Smooth muscle cell (in vitro differentiated cells): Measurements from ENCODE around the gene MYH14. TPM values are rescaled to one million over a fixed set of nuclear protein-coding genes. Genes with fewer than 3 reads are reported as not detected.
"Not testable (repeated sequence)": the region's sequence is repeated elsewhere in the genome, so short reads cannot be mapped to it uniquely, and the experiment has no call there.

Source experiments
- DNase-seq: peaks from one replicate; lab custom pipeline; 2025; ENCODE audit not compliant: unreplicated experiment; lab: John Stamatoyannopoulos, UW
- H2AFZ ChIP-seq: fragments of 200-600 bp; sonication (generic); 2 replicates; pipeline ENCODE4 v1.6.0; 2016; ENCODE audit warnings: antibody characterized with exemption, low read depth, mild to moderate bottlenecking
- H3F3A ChIP-seq: fragments of 200-600 bp; sonication (generic); 2 replicates; pipeline ENCODE4 v1.6.0; 2017; ENCODE audit warnings: antibody characterized with exemption, low read depth
- H3K27ac ChIP-seq: fragments of 200-600 bp; sonication (generic); 2 replicates; pipeline ENCODE4 v1.5.1; 2016; ENCODE audit warnings: low read depth, mild to moderate bottlenecking
- H3K27me3 ChIP-seq: fragments of 200-600 bp; sonication (generic); 2 replicates; pipeline ENCODE4 v1.6.1; 2016; ENCODE audit warnings: low read depth, mild to moderate bottlenecking
- H3K36me3 ChIP-seq: fragments of 200-600 bp; sonication (generic); 2 replicates; pipeline ENCODE4 v1.5.1; 2016; ENCODE audit warnings: low read depth
- H3K4me1 ChIP-seq: fragments of 200-600 bp; sonication (generic); 2 replicates; pipeline ENCODE4 v1.5.1; 2016; ENCODE audit warnings: low read depth
- H3K4me2 ChIP-seq: fragments of 200-600 bp; sonication (generic); 2 replicates; pipeline ENCODE4 v1.6.0; 2016; ENCODE audit warnings: mild to moderate bottlenecking
- H3K4me3 ChIP-seq: fragments of 200-600 bp; sonication (generic); 2 replicates; pipeline ENCODE4 v1.5.1; 2016; ENCODE audit warnings: mild to moderate bottlenecking
- H3K79me2 ChIP-seq: fragments of 200-600 bp; sonication (generic); 2 replicates; pipeline ENCODE4 v1.6.0; 2016; ENCODE audit warnings: low read depth, mild to moderate bottlenecking
- H3K9ac ChIP-seq: fragments of 200-600 bp; sonication (generic); 2 replicates; pipeline ENCODE4 v1.6.0; 2016; ENCODE audit warnings: low read depth
- H3K9me3 ChIP-seq: fragments of 200-600 bp; sonication (generic); replicated peaks from 2 replicates; pipeline ENCODE4 v1.5.1; 2016; ENCODE audit warnings: low read depth
- H4K20me1 ChIP-seq: fragments of 200-600 bp; sonication (generic); 2 replicates; pipeline ENCODE4 v1.6.0; 2016; ENCODE audit warnings: low read depth
- WGBS: methylation state at CpG from one replicate; pipeline ENCODE4 v1.1.7; 2016; ENCODE audit warnings: low lambda C conversion rate; 5-methylcytosine and 5-hydroxymethylcytosine counted together
- polyA plus RNA-seq: library from polyadenylated mRNA; unstranded; fragments of >200 nt; fragmentation: Nextera tagmentation; extraction: Ambion mirVana; gene quantifications from 2 replicates; pipeline ENCODE4 v1.2.1, GENCODE V29; 2016
- total RNA-seq: library from RNA; depleted of rRNA; stranded (reverse); fragments of >200 nt; gene quantifications from 2 replicates; pipeline ENCODE4 v1.2.3, GENCODE V29; 2014
- TF ChIP-seq, protein P1 (sequence below): fragments of 200-600 bp; sonication (generic); IDR thresholded peaks from 2 replicates; pipeline ENCODE4 v1.5.1; 2017; ENCODE audit warnings: borderline replicate concordance, mild to moderate bottlenecking, antibody characterized with exemption; ENCODE audit not compliant: insufficient read depth, poor library complexity, severe bottlenecking

MYH14 gene
- total and polyA plus RNA-seq, 2 experiments from 2014 or later: 7.5 to 30.6 TPM

DNA sequence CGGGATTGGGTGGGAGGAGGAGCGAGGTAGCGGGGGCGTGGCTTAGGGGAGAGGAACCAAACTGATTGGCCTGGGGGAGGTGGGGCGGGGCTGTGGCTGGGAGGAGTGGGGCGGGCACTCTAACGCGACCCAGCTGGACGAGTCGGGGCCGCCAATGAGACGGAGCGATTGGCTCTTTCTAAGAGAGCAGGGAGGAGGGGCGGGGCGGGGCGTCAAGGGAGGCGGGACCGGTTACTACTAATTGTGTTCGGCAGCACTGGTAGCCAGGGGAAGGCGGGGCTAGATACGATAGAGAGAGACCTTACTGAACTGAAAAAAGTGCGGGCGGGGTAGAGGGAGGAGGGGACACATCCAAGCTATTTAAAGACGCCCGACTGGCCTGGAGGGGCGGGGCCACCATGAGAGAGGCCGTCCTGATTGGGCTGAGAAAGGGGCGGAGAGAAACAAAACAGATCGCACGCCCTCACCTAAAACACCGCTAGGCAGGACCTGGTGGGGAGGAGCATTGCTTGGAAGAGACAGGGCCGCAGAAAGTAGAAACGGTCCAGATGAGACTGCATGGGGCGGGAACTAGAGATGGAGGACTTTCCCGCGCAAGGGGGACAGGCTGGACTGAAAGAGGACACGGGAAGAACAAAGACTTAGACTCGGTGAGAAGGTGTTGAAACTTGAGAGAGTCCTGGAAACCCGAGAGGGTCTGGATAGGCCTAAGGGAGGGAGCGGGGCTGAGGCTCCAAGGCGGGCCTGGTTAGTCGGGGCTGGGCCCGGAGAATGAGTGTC, 125.9 kb downstream of the MYH14 start, which contains the start of gene KCNC3:
Gene KCNC3 (minus strand): TSS at position 232 of the 780 bp plus-strand sequence. CDS start 295 bp downstream, outside the sequence.
- 13% methylated on average over 37 of the region's 43 CpGs for whole genome bisulfite sequencing
- H3K9ac ChIP-seq: no peak within 1 kb of the TSS
- peak within 1 kb of the TSS; percentile 51 for H3K4me3 ChIP-seq

DNA sequence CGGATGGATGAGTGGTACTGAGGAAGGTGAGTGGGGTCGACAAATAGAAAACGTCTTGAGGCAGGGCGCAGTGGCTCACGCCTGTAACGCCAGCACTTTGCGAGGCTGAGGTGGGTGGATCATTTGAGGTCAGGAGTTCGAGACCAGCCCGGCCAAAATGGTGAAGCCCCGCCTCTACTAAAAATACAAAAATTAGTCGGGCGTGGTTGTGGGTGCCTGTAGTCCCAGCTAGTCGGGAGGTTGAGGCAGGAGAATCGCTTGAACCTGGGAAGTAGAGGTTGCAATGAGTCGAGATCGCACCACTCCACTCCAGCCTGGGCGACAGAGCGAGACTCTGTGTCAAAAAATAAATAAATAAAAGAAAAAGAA, 126.5 kb downstream of the MYH14 start:
- not testable (repeated sequence) for H3K9me3 ChIP-seq, H3K36me3 ChIP-seq, H3K79me2 ChIP-seq, DNase-seq, H2AFZ ChIP-seq, H3K9ac ChIP-seq
- H3F3A ChIP-seq: peaks cover 14% of the 10 kb centered on the region
- peak overlapping the region; percentile 51 for H3K4me3 ChIP-seq
- peaks cover 29% of the 10 kb centered on the region for H4K20me1 ChIP-seq
- H3K4me2 ChIP-seq: peak overlapping the region; percentile 90
- peaks cover 18% of the 10 kb centered on the region for H3K4me1 ChIP-seq
- 27% methylated on average over 18 of the region's 18 CpGs for WGBS
- H3K27me3 ChIP-seq: peaks cover 19% of the 10 kb centered on the region
- peak overlapping the region; percentile 8 for H3K27ac ChIP-seq

More for the DNA sequence above, 125.9 kb downstream of the MYH14 start, which contains the start of gene KCNC3:
- H2AFZ ChIP-seq: no peak within 1 kb of the TSS
- peak within 1 kb of the TSS; percentile 8 for H3K27ac ChIP-seq
- H3K9me3 ChIP-seq: no peaks in the 10 kb centered on the region
- peak; percentile 81 for DNase-seq
- no peaks in the 10 kb centered on the region for H3K36me3 ChIP-seq
- H3F3A ChIP-seq: peaks cover 14% of the 10 kb centered on the region
- peaks cover 35% of the 10 kb centered on the region for H4K20me1 ChIP-seq
- TF ChIP-seq, protein P1, sequence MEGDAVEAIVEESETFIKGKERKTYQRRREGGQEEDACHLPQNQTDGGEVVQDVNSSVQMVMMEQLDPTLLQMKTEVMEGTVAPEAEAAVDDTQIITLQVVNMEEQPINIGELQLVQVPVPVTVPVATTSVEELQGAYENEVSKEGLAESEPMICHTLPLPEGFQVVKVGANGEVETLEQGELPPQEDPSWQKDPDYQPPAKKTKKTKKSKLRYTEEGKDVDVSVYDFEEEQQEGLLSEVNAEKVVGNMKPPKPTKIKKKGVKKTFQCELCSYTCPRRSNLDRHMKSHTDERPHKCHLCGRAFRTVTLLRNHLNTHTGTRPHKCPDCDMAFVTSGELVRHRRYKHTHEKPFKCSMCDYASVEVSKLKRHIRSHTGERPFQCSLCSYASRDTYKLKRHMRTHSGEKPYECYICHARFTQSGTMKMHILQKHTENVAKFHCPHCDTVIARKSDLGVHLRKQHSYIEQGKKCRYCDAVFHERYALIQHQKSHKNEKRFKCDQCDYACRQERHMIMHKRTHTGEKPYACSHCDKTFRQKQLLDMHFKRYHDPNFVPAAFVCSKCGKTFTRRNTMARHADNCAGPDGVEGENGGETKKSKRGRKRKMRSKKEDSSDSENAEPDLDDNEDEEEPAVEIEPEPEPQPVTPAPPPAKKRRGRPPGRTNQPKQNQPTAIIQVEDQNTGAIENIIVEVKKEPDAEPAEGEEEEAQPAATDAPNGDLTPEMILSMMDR: no peak
- no peaks in the 10 kb centered on the region for H3K79me2 ChIP-seq
- H3K4me2 ChIP-seq: peak within 1 kb of the TSS; percentile 90
- H3K4me1 ChIP-seq: peaks cover 18% of the 10 kb centered on the region
- peaks cover 19% of the 10 kb centered on the region for H3K27me3 ChIP-seq

DNA sequence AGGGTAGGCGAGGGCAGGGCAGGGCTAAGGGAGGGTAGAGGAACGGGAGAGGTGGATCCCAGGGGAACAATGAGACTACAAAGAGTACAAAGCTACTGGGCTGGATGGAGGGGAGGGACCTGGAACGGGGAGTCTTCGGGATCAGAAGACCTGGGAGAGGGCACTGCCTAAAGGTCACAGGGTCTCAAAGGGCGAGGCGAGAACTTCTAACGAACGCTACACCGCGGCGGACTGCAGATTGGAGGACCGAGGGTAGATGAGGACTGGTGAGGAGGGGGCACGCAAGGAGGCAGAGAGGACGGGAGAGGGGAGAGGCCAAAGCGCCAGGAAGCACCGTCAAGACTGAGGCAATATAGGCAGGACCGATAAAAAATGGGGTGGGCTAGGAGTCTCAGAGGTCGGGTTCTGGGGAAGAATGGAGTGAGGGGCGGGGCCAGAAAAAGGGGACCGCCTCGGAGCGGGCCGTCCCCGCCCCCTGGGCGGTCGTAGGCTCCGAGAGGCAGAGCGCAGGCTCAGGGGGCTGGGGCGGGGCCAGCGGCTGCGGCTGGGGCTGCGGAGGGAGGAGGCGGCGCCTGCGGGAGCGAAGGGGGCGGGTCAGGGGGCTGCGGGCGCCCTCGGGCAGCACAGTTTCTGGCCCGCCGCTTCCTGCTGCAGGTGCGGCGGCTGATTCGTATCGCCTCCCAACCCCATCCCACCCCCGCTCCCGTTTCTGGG, 127.1 kb downstream of the MYH14 start:
- peak; percentile 14 for DNase-seq
- peaks cover 19% of the 10 kb centered on the region for H3K27me3 ChIP-seq

More for the DNA sequence above, 127.1 kb downstream of the MYH14 start:
- Histone ChIP-seq H3K4me1 (peaks cover 18% of the 10 kb centered on the region), H3K4me2 (peak overlapping the region; percentile 90), H3F3A (peaks cover 14% of the 10 kb centered on the region), H4K20me1 (peaks cover 24% of the 10 kb centered on the region), H3K4me3 (peak overlapping the region; percentile 51), H3K27ac (no peak overlapping the region), H3K9ac (no peak overlapping the region), H2AFZ (peak overlapping the region; percentile 86), H3K9me3 (no peaks in the 10 kb centered on the region), H3K79me2 (no peaks in the 10 kb centered on the region), H3K36me3 (no peaks in the 10 kb centered on the region)
- TF ChIP-seq, protein P1: no peak
- WGBS: 7% methylated on average over 23 of the region's 48 CpGs
